Measurements from ENCODE around the gene NSD2.

- TF ChIP-seq CTCF (IDR thresholded peaks at IDR 0.05; ENCODE audit: borderline replicate concordance, extremely low read depth, low read length, poor library complexity, severe bottlenecking), result no peak
- no peak for TF ChIP-seq EZH2 (IDR thresholded peaks at IDR 0.05; ENCODE audit: borderline replicate concordance, low read depth, low read length, severe bottlenecking)
Measured at GRCh38 chr4:1873291-1873690, 2.1 kb downstream of the NSD2 start.

Data from DND-41 (cell line).